ENCODE results near the gene KIAA1217.
"Not testable (repeated sequence)": the region's sequence is repeated elsewhere in the genome, so short reads cannot be mapped to it uniquely, and the experiment has no call there.

Gene KIAA1217

GRCh38 chr10:24445958-24446357 is 237.0 kb downstream of the KIAA1217 start:
- DNase-seq, result not testable (repeated sequence)

GRCh38 chr10:24446739-24447138 is 237.8 kb downstream of the KIAA1217 start:
- no peak for DNase-seq

GRCh38 chr10:24448351-24448999 is 239.5 kb downstream of the KIAA1217 start:
- DNase-seq, result no peak

GRCh38 chr10:24449321-24449740 is 240.4 kb downstream of the KIAA1217 start:
- DNase-seq, result peak in 1 of 2 experiments; percentile 12

GRCh38 chr10:24449769-24450310 is 240.9 kb downstream of the KIAA1217 start:
- no peak for DNase-seq

GRCh38 chr10:24451325-24451820 is 242.4 kb downstream of the KIAA1217 start:
- peak in 1 of 2 experiments; percentile 39 for DNase-seq

GRCh38 chr10:24452030-24452429 is 243.1 kb downstream of the KIAA1217 start:
- DNase-seq, result no peak

- no peak for DNase-seq
Observed at GRCh38 chr10:24453404-24453830, 244.5 kb downstream of the KIAA1217 start.

- no peak for DNase-seq
Observed at GRCh38 chr10:24453973-24454372, 245.0 kb downstream of the KIAA1217 start.

GRCh38 chr10:24455447-24455846 is 246.5 kb downstream of the KIAA1217 start:
- DNase-seq, result no peak

- no peak for DNase-seq
Observed at GRCh38 chr10:24456322-24456721, 247.4 kb downstream of the KIAA1217 start.

GRCh38 chr10:24457661-24458318 is 248.9 kb downstream of the KIAA1217 start:
- DNase-seq, result peak in 1 of 2 experiments; percentile 36

- DNase-seq, result no peak
Observed at GRCh38 chr10:24459836-24460235, 250.9 kb downstream of the KIAA1217 start.

GRCh38 chr10:24462291-24462813 is 253.4 kb downstream of the KIAA1217 start:
- DNase-seq, result no peak

- DNase-seq, result no peak
Observed at GRCh38 chr10:24462889-24463552, 254.1 kb downstream of the KIAA1217 start.

- no peak for DNase-seq
Observed at GRCh38 chr10:24463611-24464426, 254.9 kb downstream of the KIAA1217 start.

GRCh38 chr10:24465124-24465874 is 256.4 kb downstream of the KIAA1217 start:
- DNase-seq, result peak in 1 of 2 experiments; percentile 38

- DNase-seq, result peak in 1 of 2 experiments; percentile 16
Observed at GRCh38 chr10:24465891-24466818, 257.2 kb downstream of the KIAA1217 start.

- DNase-seq, result no peak
Observed at GRCh38 chr10:24467136-24467535, 258.2 kb downstream of the KIAA1217 start.

GRCh38 chr10:24467605-24468004 is 258.7 kb downstream of the KIAA1217 start:
- no peak for DNase-seq

All from NCI-H526 (cell line).